BJ (cell line): Measurements from ENCODE around the gene KCTD1. TPM values are rescaled to one million over a fixed set of nuclear protein-coding genes. Genes with fewer than 3 reads are reported as not detected.

Experiments
- CTCF ChIA-PET: fragments of 350-600 bp; formaldehyde crosslinking; extraction: SDS; loops from one replicate; lab custom pipeline; 2021; ENCODE audit warnings: antibody characterized with exemption, inconsistent platforms; lab: Yijun Ruan, JAX
- POLR2A ChIA-PET: fragments of 300-600 bp; sonication (Branson Sonifier 250); formaldehyde crosslinking; extraction: SDS; loops from one replicate; lab custom pipeline; 2021; ENCODE audit warnings: antibody characterized with exemption; lab: Charles Lee
- DNase-seq: peaks from one replicate; pipeline ENCODE4 v3.0.0-alpha.2; 2011; ENCODE audit warnings: low read depth
- H3K27me3 ChIP-seq: 2 replicates; pipeline ENCODE4 v1.6.0; 2011; ENCODE audit warnings: low read length; ENCODE audit not compliant: control insufficient read depth, insufficient read depth
- H3K36me3 ChIP-seq: 2 replicates; pipeline ENCODE4 v1.5.1; 2011; ENCODE audit warnings: low read length; ENCODE audit not compliant: control insufficient read depth, insufficient read depth
- H3K4me3 ChIP-seq: 2 replicates; pipeline ENCODE4 v1.5.1; 2011; ENCODE audit warnings: low read depth, mild to moderate bottlenecking, control low read depth, low read length
- CTCF ChIP-seq: IDR thresholded peaks from 2 replicates; pipeline ENCODE4 v1.5.1; 2011; ENCODE audit warnings: low read depth, mild to moderate bottlenecking, control low read depth, inconsistent platforms, low read length, moderate library complexity; ENCODE audit not compliant: insufficient read depth
- polyA plus RNA-seq: library from polyadenylated mRNA; depleted of rRNA; stranded (reverse); fragments of >200 nt; gene quantifications from 2 replicates; pipeline ENCODE4 v1.2.3, GENCODE V29; 2011

The KCTD1 gene
- polyA plus RNA-seq, 1 experiment: 9.6 TPM

- Histone ChIP-seq H3K36me3 (no peaks in the 10 kb centered on the region), H3K4me3 (no peak overlapping the region), H3K27me3 (peaks cover 3% of the 10 kb centered on the region)
- no peak for DNase-seq
- CTCF ChIA-PET: interaction anchor here (1.0 kb wide), 1 partner anchor 162 kb away, joined by 3 read pairs; no protein-coding TSS in a partner anchor
- POLR2A ChIA-PET: no interaction called here
- TF ChIP-seq CTCF: no peak
Observed at GRCh38 chr18:26566874-26567555, 18.7 kb upstream of the KCTD1 start.

- no peak for DNase-seq
- TF ChIP-seq CTCF: no peak
- CTCF ChIA-PET: interaction anchor here (0.7 kb wide), 1 partner anchor 34 kb away, joined by 3 read pairs; no protein-coding TSS in a partner anchor
Observed at GRCh38 chr18:26565514-26565913, 17.2 kb upstream of the KCTD1 start.

GRCh38 chr18:26563024-26563423 is 14.7 kb upstream of the KCTD1 start:
- H3K4me3 ChIP-seq: no peak overlapping the region
- TF ChIP-seq CTCF: no peak
- POLR2A ChIA-PET: no interaction called here
- peaks cover 3% of the 10 kb centered on the region for H3K27me3 ChIP-seq
- DNase-seq: no peak
- no peaks in the 10 kb centered on the region for H3K36me3 ChIP-seq
- CTCF ChIA-PET: no interaction called here

More at GRCh38 chr18:26565514-26565913, 17.2 kb upstream of the KCTD1 start:
- Histone ChIP-seq H3K4me3 (no peak overlapping the region), H3K27me3 (peaks cover 3% of the 10 kb centered on the region), H3K36me3 (no peaks in the 10 kb centered on the region)
- POLR2A ChIA-PET: no interaction called here

- DNase-seq: no peak
- no peak for TF ChIP-seq CTCF
- no peak overlapping the region for H3K4me3 ChIP-seq
- H3K36me3 ChIP-seq: no peaks in the 10 kb centered on the region
- CTCF ChIA-PET: no interaction called here
- POLR2A ChIA-PET: no interaction called here
- peaks cover 3% of the 10 kb centered on the region for H3K27me3 ChIP-seq
Observed at GRCh38 chr18:26562568-26562967, 14.2 kb upstream of the KCTD1 start.

- POLR2A ChIA-PET: no interaction called here
- CTCF ChIA-PET: no interaction called here
- DNase-seq: no peak
Observed at GRCh38 chr18:26561769-26562168, 13.4 kb upstream of the KCTD1 start.

More at GRCh38 chr18:26561769-26562168, 13.4 kb upstream of the KCTD1 start:
- Histone ChIP-seq H3K4me3 (no peak overlapping the region), H3K27me3 (peaks cover 1% of the 10 kb centered on the region), H3K36me3 (no peaks in the 10 kb centered on the region)
- no peak for TF ChIP-seq CTCF
